ENCODE measurements around the gene TMEM186. TPM values are rescaled to one million over a fixed set of nuclear protein-coding genes. Genes with fewer than 3 reads are reported as not detected.

The TMEM186 gene
- total and polyA plus RNA-seq, 2 donors (not counting 1 experiment from before 2014, with no cell fraction given) = 5.8 to 16.7 TPM

GRCh38 chr16:8785408-8785807 lies 12.0 kb downstream of the TMEM186 start:
- POLR2A ChIA-PET = interaction anchor here (0.7 kb wide), 1 partner anchor 86 kb away, joined by 3 read pairs; no protein-coding TSS in a partner anchor
- H3K27me3 ChIP-seq (replicated peaks in 1 of 4; ENCODE audit: control extremely low read depth in 1 of 4, control insufficient read depth in 3 of 4, insufficient read depth in 4 of 4, low read length in 3 of 4) = no peaks in the 10 kb centered on the region
- no peak overlapping the region for H3K4me2 ChIP-seq (replicated peaks; ENCODE audit: low read depth, low read length, poor library complexity, severe bottlenecking)
- H3K4me3 ChIP-seq (ENCODE audit: control extremely low read depth in 1 of 5, extremely low read depth in 1 of 5, insufficient read depth in 1 of 5, low read depth in 2 of 5, low read length in 4 of 5) = no peak overlapping the region
- H3K9me3 Mint-ChIP-seq (ENCODE audit: insufficient read depth) = no peaks in the 10 kb centered on the region
- H3K79me2 ChIP-seq (ENCODE audit: control insufficient read depth, insufficient read depth, low read length) = no peaks in the 10 kb centered on the region
- no peaks in the 10 kb centered on the region for H3K9me3 ChIP-seq (ENCODE audit: control extremely low read depth in 1 of 3, control insufficient read depth in 2 of 3, insufficient read depth in 1 of 3, low read length in 2 of 3)
- no peak overlapping the region for H3K27ac ChIP-seq (ENCODE audit: low read length in 2 of 2)
- H3K4me3 Mint-ChIP-seq = no peak overlapping the region
- H2AFZ ChIP-seq (ENCODE audit: insufficient read depth, low read depth, low read length, poor library complexity, severe bottlenecking) = no peak overlapping the region
- no peak overlapping the region for H3K27ac Mint-ChIP-seq
- CTCF ChIA-PET = no interaction called here
- no peaks in the 10 kb centered on the region for H4K20me1 ChIP-seq (ENCODE audit: control insufficient read depth, insufficient read depth, low read length, poor library complexity, severe bottlenecking)
- no peaks in the 10 kb centered on the region for H3K27me3 Mint-ChIP-seq
- no peaks in the 10 kb centered on the region for H3K4me1 Mint-ChIP-seq
- DNase-seq (no peak), ATAC-seq (ENCODE audit: low read depth) (no peak)
- no peak for TF ChIP-seq CTCF (IDR thresholded peaks at IDR 0.05)
- no peak for TF ChIP-seq EZH2 (IDR thresholded peaks at IDR 0.05; ENCODE audit: borderline replicate concordance, insufficient read depth, low read depth, low read length, poor library complexity, severe bottlenecking)
- H3K36me3 ChIP-seq (replicated peaks in 1 of 2; ENCODE audit: control extremely low read depth in 1 of 2, control insufficient read depth in 1 of 2, extremely low read depth in 1 of 2, insufficient read depth in 2 of 2, low read length in 1 of 2) = no peaks in the 10 kb centered on the region
- no peak overlapping the region for H3K9ac ChIP-seq (ENCODE audit: low read length)
- 95% methylated on average over 6 of the region's 6 CpGs for WGBS (ENCODE audit: insufficient coverage)
- intact Hi-C loops (cut with micrococcal nuclease) = no loop called here
- H3K4me1 ChIP-seq (ENCODE audit: control insufficient read depth in 2 of 2, insufficient read depth in 2 of 2, low read length in 2 of 2) = no peaks in the 10 kb centered on the region

GRCh38 chr16:8782673-8783072 lies 14.8 kb downstream of the TMEM186 start:
- ChIA-PET POLR2A (no interaction called here), CTCF (no interaction called here)
- no peak overlapping the region for H3K27ac ChIP-seq (ENCODE audit: low read length in 2 of 2)
- H3K4me1 Mint-ChIP-seq = no peaks in the 10 kb centered on the region
- no peak overlapping the region for H3K4me3 ChIP-seq (ENCODE audit: control extremely low read depth in 1 of 5, extremely low read depth in 1 of 5, insufficient read depth in 1 of 5, low read depth in 2 of 5, low read length in 4 of 5)
- no peaks in the 10 kb centered on the region for H3K79me2 ChIP-seq (ENCODE audit: control insufficient read depth, insufficient read depth, low read length)
- H3K27ac Mint-ChIP-seq = no peak overlapping the region
- no peaks in the 10 kb centered on the region for H3K9me3 Mint-ChIP-seq (ENCODE audit: insufficient read depth)
- H4K20me1 ChIP-seq (ENCODE audit: control insufficient read depth, insufficient read depth, low read length, poor library complexity, severe bottlenecking) = no peaks in the 10 kb centered on the region
- intact Hi-C loops (cut with micrococcal nuclease) = no loop called here
- DNase-seq (no peak), ATAC-seq (ENCODE audit: low read depth) (no peak)
- H3K4me2 ChIP-seq (replicated peaks; ENCODE audit: low read depth, low read length, poor library complexity, severe bottlenecking) = no peak overlapping the region
- 96% methylated on average over 3 of the region's 6 CpGs for WGBS (ENCODE audit: insufficient coverage)
- H2AFZ ChIP-seq (ENCODE audit: insufficient read depth, low read depth, low read length, poor library complexity, severe bottlenecking) = no peak overlapping the region
- no peak overlapping the region for H3K4me3 Mint-ChIP-seq
- no peaks in the 10 kb centered on the region for H3K27me3 Mint-ChIP-seq
- H3K4me1 ChIP-seq (ENCODE audit: control insufficient read depth in 2 of 2, insufficient read depth in 2 of 2, low read length in 2 of 2) = no peaks in the 10 kb centered on the region
- H3K36me3 ChIP-seq (replicated peaks in 1 of 2; ENCODE audit: control extremely low read depth in 1 of 2, control insufficient read depth in 1 of 2, extremely low read depth in 1 of 2, insufficient read depth in 2 of 2, low read length in 1 of 2) = peaks cover 1 to 9% of the 10 kb centered on the region in 2 experiments
- no peaks in the 10 kb centered on the region for H3K27me3 ChIP-seq (replicated peaks in 1 of 4; ENCODE audit: control extremely low read depth in 1 of 4, control insufficient read depth in 3 of 4, insufficient read depth in 4 of 4, low read length in 3 of 4)
- no peak overlapping the region for H3K9ac ChIP-seq (ENCODE audit: low read length)
- no peaks in the 10 kb centered on the region for H3K9me3 ChIP-seq (ENCODE audit: control extremely low read depth in 1 of 3, control insufficient read depth in 2 of 3, insufficient read depth in 1 of 3, low read length in 2 of 3)
- TF ChIP-seq CTCF (IDR thresholded peaks at IDR 0.05) (no peak), EZH2 (IDR thresholded peaks at IDR 0.05; ENCODE audit: borderline replicate concordance, insufficient read depth, low read depth, low read length, poor library complexity, severe bottlenecking) (no peak)

Data from B cell (primary cell).